Measurements from ENCODE around the gene EIF1.

Gene EIF1

GRCh38 chr17:41697122-41697962, 8.7 kb downstream of the EIF1 start:
- TF ChIP-seq GATA3 (IDR thresholded peaks at IDR 0.05; ENCODE audit: low read depth, low read length) (no peak), GATA2 (IDR thresholded peaks at IDR 0.05; ENCODE audit: low read depth, low read length) (no peak)

GRCh38 chr17:41702712-41703111, 14.0 kb downstream of the EIF1 start:
- TF ChIP-seq GATA3 (IDR thresholded peaks at IDR 0.05; ENCODE audit: low read depth, low read length) (no peak), GATA2 (IDR thresholded peaks at IDR 0.05; ENCODE audit: low read depth, low read length) (no peak)

GRCh38 chr17:41705271-41705991, 16.7 kb downstream of the EIF1 start:
- TF ChIP-seq GATA3 (IDR thresholded peaks at IDR 0.05; ENCODE audit: low read depth, low read length) (no peak), GATA2 (IDR thresholded peaks at IDR 0.05; ENCODE audit: low read depth, low read length) (no peak)

GRCh38 chr17:41707803-41708669, 19.4 kb downstream of the EIF1 start:
- TF ChIP-seq GATA3 (IDR thresholded peaks at IDR 0.05; ENCODE audit: low read depth, low read length) (no peak), GATA2 (IDR thresholded peaks at IDR 0.05; ENCODE audit: low read depth, low read length) (no peak)

- TF ChIP-seq GATA2 (IDR thresholded peaks at IDR 0.05; ENCODE audit: low read depth, low read length) (no peak), GATA3 (IDR thresholded peaks at IDR 0.05; ENCODE audit: low read depth, low read length) (no peak)
Observed at GRCh38 chr17:41710472-41711090, 21.9 kb downstream of the EIF1 start.

- TF ChIP-seq GATA2 (IDR thresholded peaks at IDR 0.05; ENCODE audit: low read depth, low read length): no peak
Observed at GRCh38 chr17:41711669-41712400, 23.1 kb downstream of the EIF1 start, which contains the start of gene GAST. Gene GAST (plus strand): TSS chr17:41712331. CDS start chr17:41715437, 3,106 bp downstream.

- TF ChIP-seq GATA2 (IDR thresholded peaks at IDR 0.05; ENCODE audit: low read depth, low read length) (no peak), GATA3 (IDR thresholded peaks at IDR 0.05; ENCODE audit: low read depth, low read length) (no peak)
Observed at GRCh38 chr17:41717408-41718286, 29.0 kb downstream of the EIF1 start.

GRCh38 chr17:41718287-41718645, 29.6 kb downstream of the EIF1 start:
- TF ChIP-seq GATA3 (IDR thresholded peaks at IDR 0.05; ENCODE audit: low read depth, low read length) (no peak), GATA2 (IDR thresholded peaks at IDR 0.05; ENCODE audit: low read depth, low read length) (no peak)

GRCh38 chr17:41722231-41722630, 33.5 kb downstream of the EIF1 start:
- TF ChIP-seq GATA2 (IDR thresholded peaks at IDR 0.05; ENCODE audit: low read depth, low read length) (no peak), GATA3 (IDR thresholded peaks at IDR 0.05; ENCODE audit: low read depth, low read length) (no peak)

- TF ChIP-seq GATA2 (IDR thresholded peaks at IDR 0.05; ENCODE audit: low read depth, low read length) (no peak), GATA3 (IDR thresholded peaks at IDR 0.05; ENCODE audit: low read depth, low read length) (no peak)
Observed at GRCh38 chr17:41723801-41724475, 35.3 kb downstream of the EIF1 start.

- TF ChIP-seq GATA2 (IDR thresholded peaks at IDR 0.05; ENCODE audit: low read depth, low read length) (no peak), GATA3 (IDR thresholded peaks at IDR 0.05; ENCODE audit: low read depth, low read length) (no peak)
Observed at GRCh38 chr17:41724476-41725050, 35.9 kb downstream of the EIF1 start.

All from SH-SY5Y (cell line).